IMR-90 (cell line): ENCODE data around the gene MDP1. TPM values are rescaled to one million over a fixed set of nuclear protein-coding genes. Genes with fewer than 3 reads are reported as not detected.

Source experiments
- ATAC-seq: fragments of 200-7000 bp; cut with Tn5 transposase; 2 replicates; pipeline ENCODE4 v1.9.1; 2020; ENCODE audit warnings: low read depth, mild to moderate bottlenecking, moderate library complexity
- BruUV-seq: library from RNA; stranded (reverse); fragments of 400-500 nt; replicated peaks from 2 replicates; lab custom pipeline; 2021; lab: Mats Ljungman, UMichigan
- CTCF ChIA-PET: fragments of 300-600 bp; formaldehyde crosslinking; extraction: SDS; loops from one replicate; lab custom pipeline; 2021; ENCODE audit warnings: antibody characterized with exemption; lab: Yijun Ruan, JAX
- POLR2A ChIA-PET: fragments of 300-600 bp; sonication (Branson Sonifier 250); formaldehyde crosslinking; loops from one replicate; lab custom pipeline; 2022; ENCODE audit warnings: antibody characterized with exemption; ENCODE audit not compliant: unreplicated experiment; lab: Charles Lee
- DNase-seq: peaks from one replicate; pipeline ENCODE4 v3.0.0; 2013
- H2AFZ ChIP-seq: replicated peaks from 2 replicates; pipeline ENCODE3; 2013; ENCODE audit warnings: low read length, mild to moderate bottlenecking; ENCODE audit not compliant: poor library complexity
- H2AK5ac ChIP-seq: 2 replicates; pipeline ENCODE4 v1.6.1; 2013; ENCODE audit warnings: low read depth, low read length, inconsistent platforms
- H2AK9ac ChIP-seq: replicated peaks from 2 replicates; pipeline ENCODE3; 2013; ENCODE audit warnings: mild to moderate bottlenecking, low read depth, low read length, moderate library complexity; ENCODE audit not compliant: poor library complexity
- H2BK120ac ChIP-seq: 2 replicates; pipeline ENCODE4 v1.6.1; 2013; ENCODE audit warnings: low read depth, low read length, inconsistent platforms
- H2BK15ac ChIP-seq: 3 replicates; pipeline ENCODE4 v1.6.1; 2013; ENCODE audit warnings: low read depth, low read length, inconsistent platforms
- H2BK20ac ChIP-seq: 2 replicates; pipeline ENCODE4 v1.6.1; 2013; ENCODE audit warnings: low read depth, mild to moderate bottlenecking, inconsistent platforms, low read length, moderate library complexity
- H2BK5ac ChIP-seq: 2 replicates; pipeline ENCODE4 v1.6.1; 2013; ENCODE audit warnings: mild to moderate bottlenecking, low read depth, low read length, inconsistent platforms; ENCODE audit not compliant: poor library complexity, severe bottlenecking
- H3K14ac ChIP-seq: replicated peaks from 2 replicates; pipeline ENCODE4 v1.6.1; 2013; ENCODE audit warnings: low read depth, low read length, inconsistent platforms
- H3K18ac ChIP-seq: 2 replicates; pipeline ENCODE4 v1.6.1; 2013; ENCODE audit warnings: low read depth, low read length, control low read depth
- H3K23ac ChIP-seq: 2 replicates; pipeline ENCODE4 v1.6.1; 2013; ENCODE audit warnings: low read depth, low read length, inconsistent platforms
- H3K27ac ChIP-seq: 2 replicates; pipeline ENCODE4 v1.5.1; 2013; ENCODE audit warnings: mild to moderate bottlenecking, control low read depth, low read length; ENCODE audit not compliant: insufficient read depth
- H3K27me3 ChIP-seq: 2 replicates; pipeline ENCODE4 v1.6.1; 2013; ENCODE audit warnings: low read length; ENCODE audit not compliant: control insufficient read depth, insufficient read depth
- H3K36me3 ChIP-seq: 2 replicates; pipeline ENCODE4 v1.6.1; 2013; ENCODE audit warnings: low read length, mixed read lengths; ENCODE audit not compliant: control insufficient read depth, insufficient read depth
- H3K4ac ChIP-seq: 2 replicates; pipeline ENCODE4 v1.6.1; 2013; ENCODE audit warnings: low read depth, low read length, inconsistent platforms
- H3K4me1 ChIP-seq: 2 replicates; pipeline ENCODE4 v1.6.1; 2013; ENCODE audit warnings: low read length, mixed read lengths; ENCODE audit not compliant: control insufficient read depth, insufficient read depth
- H3K4me2 ChIP-seq: 2 replicates; pipeline ENCODE4 v1.6.1; 2013; ENCODE audit warnings: low read depth, mild to moderate bottlenecking, control low read depth, low read length, moderate library complexity
- H3K4me3 ChIP-seq: 2 replicates; pipeline ENCODE4 v1.5.1; 2013; ENCODE audit warnings: low read depth, mild to moderate bottlenecking, control low read depth, low read length, moderate library complexity; ENCODE audit not compliant: insufficient read depth
- H3K56ac ChIP-seq: 2 replicates; pipeline ENCODE4 v1.6.1; 2013; ENCODE audit warnings: low read length, inconsistent platforms; ENCODE audit not compliant: insufficient read depth; ENCODE audit errors: extremely low read depth
- H3K79me1 ChIP-seq, 2 experiments: 2 replicates each; pipeline ENCODE4 v1.6.1; 2013; ENCODE audit warnings: low read length in 2 of 2, inconsistent platforms in 1 of 2, low read depth in 1 of 2
- H3K9ac ChIP-seq: 2 replicates; pipeline ENCODE4 v1.6.1; 2013; ENCODE audit warnings: low read depth, low read length, control low read depth
- H3K9me1 ChIP-seq: 2 replicates; pipeline ENCODE4 v1.6.1; 2013; ENCODE audit warnings: low read length, inconsistent platforms; ENCODE audit not compliant: insufficient read depth
- H3K9me3 ChIP-seq: 2 replicates; pipeline ENCODE4 v1.6.1; 2013; ENCODE audit warnings: low read length; ENCODE audit not compliant: control insufficient read depth, insufficient read depth
- H4K20me1 ChIP-seq: 2 replicates; pipeline ENCODE4 v1.6.1; 2013; ENCODE audit warnings: low read length, inconsistent platforms; ENCODE audit not compliant: insufficient read depth
- H4K5ac ChIP-seq: 2 replicates; pipeline ENCODE4 v1.6.1; 2013; ENCODE audit warnings: mild to moderate bottlenecking, low read depth, low read length, control low read depth
- H4K8ac ChIP-seq, 2 experiments: 2 replicates each; pipeline ENCODE4 v1.6.1; 2013; ENCODE audit warnings: low read depth in 2 of 2, low read length in 2 of 2, control low read depth in 1 of 2, inconsistent platforms in 1 of 2
- H4K91ac ChIP-seq: 2 replicates; pipeline ENCODE4 v1.6.1; 2013; ENCODE audit warnings: low read depth, low read length, inconsistent platforms; ENCODE audit not compliant: insufficient read depth
- MAFK ChIP-seq: IDR thresholded peaks from 2 replicates; pipeline ENCODE4 v1.6.1; 2012; ENCODE audit warnings: low read depth, low read length, improper control_type of control experiment
- RCOR1 ChIP-seq: IDR thresholded peaks from 2 replicates; pipeline ENCODE4 v1.6.1; 2012; ENCODE audit warnings: mild to moderate bottlenecking, low read length, improper control_type of control experiment; ENCODE audit not compliant: insufficient replicate concordance
- SMC3 ChIP-seq: fragments of 150-350 bp; IDR thresholded peaks from 2 replicates; pipeline ENCODE4 v1.6.1; 2016; ENCODE audit warnings: low read depth, mild to moderate bottlenecking, antibody characterized with exemption, low read length, moderate library complexity
- WGBS, 2 experiments: methylation state at CpG; one replicate each; pipeline versions ENCODE4 v1.1.5 to v1.1.7; 2013; ENCODE audit warnings: missing lambda C conversion rate in 2 of 2; ENCODE audit not compliant: insufficient read length in 1 of 2; ENCODE audit errors: extremely low coverage in 2 of 2; 5-methylcytosine and 5-hydroxymethylcytosine counted together
- dilution Hi-C: fragments of 300-500 bp; cut with HindIII; formaldehyde crosslinking; loops from one replicate; pipeline ENCODE4 v1.14.3; 2018; ENCODE audit warnings: low sequenced_read_pairs; ENCODE audit not compliant: unreplicated experiment
- in situ Hi-C: fragments of 300-500 bp; cut with MboI; formaldehyde crosslinking; loops from 3 replicates; pipeline ENCODE4 v1.14.3; 2019; ENCODE audit warnings: low sequenced_read_pairs, inconsistent platforms, mixed read lengths
- intact Hi-C: fragments of 100-400 bp; cut with micrococcal nuclease; formaldehyde crosslinking; loops from 2 replicates; pipeline ENCODE4 v1.10.0; 2022
- polyA plus RNA-seq, 3 experiments: library from polyadenylated mRNA; depleted of rRNA; stranded (reverse); fragments of >200 nt; gene quantifications; 2 replicates each; pipeline ENCODE4 v1.2.3, GENCODE V29; 2012; ENCODE audit warnings: low replicate concordance in 1 of 3
- total RNA-seq: library from RNA; depleted of rRNA; stranded (reverse); fragments of >200 nt; gene quantifications from 2 replicates; pipeline ENCODE4 v1.2.3, GENCODE V29; 2012
- TF ChIP-seq, protein P1 (sequence below): fragments of 150-350 bp; IDR thresholded peaks from 2 replicates; pipeline ENCODE4 v1.6.1; 2017; ENCODE audit warnings: mild to moderate bottlenecking, antibody characterized with exemption, low read length, low read depth

Gene MDP1
- total and polyA plus RNA-seq, 2 of the 4 experiments (the other 2 are of a cell fraction) = 15.1 to 17.8 TPM

DNA sequence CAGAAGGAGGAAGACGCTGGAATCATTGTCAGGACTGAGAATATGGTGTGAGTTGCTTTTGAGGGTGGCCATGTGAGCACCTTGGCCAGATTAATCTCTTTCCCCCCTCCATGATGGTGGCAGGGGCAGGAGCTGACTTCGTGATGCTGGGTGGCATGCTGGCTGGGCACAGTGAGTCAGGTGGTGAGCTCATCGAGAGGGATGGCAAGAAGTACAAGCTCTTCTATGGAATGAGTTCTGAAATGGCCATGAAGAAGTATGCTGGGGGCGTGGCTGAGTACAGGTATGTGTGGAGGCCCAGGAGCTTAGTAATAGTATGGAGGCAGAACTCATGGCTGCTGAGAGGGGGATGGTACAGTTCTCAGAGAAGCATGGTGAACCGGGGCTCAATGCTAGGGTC lies 22.3 kb upstream of the MDP1 start:
- H2BK120ac ChIP-seq = no peak overlapping the region
- H3K9ac ChIP-seq = no peak overlapping the region
- no peaks in the 10 kb centered on the region for H3K27me3 ChIP-seq
- peaks cover 4% of the 10 kb centered on the region for H4K20me1 ChIP-seq
- no peak overlapping the region for H4K8ac ChIP-seq
- in situ Hi-C loops = loop anchor here (10.0 kb wide), 1 partner anchor 197 kb away; no protein-coding TSS in a partner anchor
- no peak overlapping the region for H3K23ac ChIP-seq
- peaks cover 61 to 85% of the 10 kb centered on the region in 2 experiments for H3K79me1 ChIP-seq
- intact Hi-C loops = no loop called here
- no peak overlapping the region for H2BK5ac ChIP-seq
- BruUV-seq = no TSS peak
- H3K4me3 ChIP-seq = no peak overlapping the region
- H2BK20ac ChIP-seq = no peak overlapping the region
- H2AK5ac ChIP-seq = no peak overlapping the region
- H3K9me1 ChIP-seq = peaks cover 27% of the 10 kb centered on the region
- no peak overlapping the region for H2BK15ac ChIP-seq
- peaks cover 44% of the 10 kb centered on the region for H3K36me3 ChIP-seq
- no CpG with 5 or more reads among the region's 5 CpGs for WGBS, 2 experiments
- no peak overlapping the region for H3K4ac ChIP-seq
- no peak overlapping the region for H3K14ac ChIP-seq
- DNase-seq (no peak), ATAC-seq (no peak)
- ChIA-PET CTCF (interaction anchor here (1.2 kb wide), 1 partner anchor 59 kb away, joined by 3 read pairs; no protein-coding TSS in a partner anchor), POLR2A (no interaction called here)
- no peak overlapping the region for H3K27ac ChIP-seq
- H3K4me1 ChIP-seq = peaks cover 15% of the 10 kb centered on the region
- no peak overlapping the region for H3K4me2 ChIP-seq
- no peaks in the 10 kb centered on the region for H3K9me3 ChIP-seq
- dilution Hi-C loops = no loop called here
- TF ChIP-seq MAFK (no peak), SMC3 (no peak), RCOR1 (no peak)
- TF ChIP-seq, protein P1, sequence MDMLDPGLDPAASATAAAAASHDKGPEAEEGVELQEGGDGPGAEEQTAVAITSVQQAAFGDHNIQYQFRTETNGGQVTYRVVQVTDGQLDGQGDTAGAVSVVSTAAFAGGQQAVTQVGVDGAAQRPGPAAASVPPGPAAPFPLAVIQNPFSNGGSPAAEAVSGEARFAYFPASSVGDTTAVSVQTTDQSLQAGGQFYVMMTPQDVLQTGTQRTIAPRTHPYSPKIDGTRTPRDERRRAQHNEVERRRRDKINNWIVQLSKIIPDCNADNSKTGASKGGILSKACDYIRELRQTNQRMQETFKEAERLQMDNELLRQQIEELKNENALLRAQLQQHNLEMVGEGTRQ = no peak
- no peak overlapping the region for H3K18ac ChIP-seq
- no peak overlapping the region for H2AFZ ChIP-seq
- no peak overlapping the region for H4K5ac ChIP-seq
- H3K56ac ChIP-seq = no peak overlapping the region
- H2AK9ac ChIP-seq = no peak overlapping the region
- no peak overlapping the region for H4K91ac ChIP-seq
